Measurements from ENCODE around the gene NUP35. TPM values are rescaled to one million over a fixed set of nuclear protein-coding genes. Genes with fewer than 3 reads are reported as not detected.

NUP35 gene
- total RNA-seq (2021; ENCODE audit: unreplicated experiment) (28.9 TPM), Bru-seq, nascent RNA (percentile 91 among the genes with signal in this experiment), BruChase-seq, experiment 1, labeled RNA remaining after a 2-hour chase (percentile 80 among the genes with signal in this experiment), BruChase-seq, experiment 2, labeled RNA remaining after a 6-hour chase (percentile 75 among the genes with signal in this experiment)
- 8.0 TPM for polyA plus RNA-seq (2012; ENCODE audit: insufficient read length)
- long read RNA-seq, transcript NUP35-201 (9 exons, 1,633 nt), result major isoform, 43 of 55 reads
- long read RNA-seq, partial matches to known transcripts, result 1 of 55 reads
- long read RNA-seq, other reads (novel, unspliced or antisense), result 11 of 55 reads

GRCh38 chr2:183124222-183124956 lies at the start of gene NUP35:
Gene NUP35, plus strand, starts transcription at chr2:183124443. Its CDS starts 15 bp downstream, at chr2:183124458.
- in situ Hi-C loops (cut with HindIII; ENCODE audit: low pct_unique_long_range_greater_than_20kb, low sequenced_read_pairs) (no loop called here), intact Hi-C loops (cut with micrococcal nuclease; ENCODE audit: unreplicated experiment) (no loop called here)
- H3K4me1 ChIP-seq (ENCODE audit: control insufficient read depth, insufficient read depth, low read length), result peaks cover 11% of the 10 kb centered on the region; the same call in 1 of the 2 replicates
- peak; percentile 82 for DNase-seq (ENCODE audit: low read depth, low spot score)
- peak within 1 kb of the TSS; percentile 86 for H3K27ac ChIP-seq (ENCODE audit: low read length)
- POLR2A ChIA-PET, result no interaction called here
- TSS peak; percentile 88 for BruUV-seq (replicated peaks)
- CTCF ChIA-PET, result interaction anchor here (0.7 kb wide), 1 partner anchor 50 kb away, joined by 3 read pairs; no protein-coding TSS in a partner anchor
- peaks cover 11% of the 10 kb centered on the region for H3K36me3 ChIP-seq (ENCODE audit: control insufficient read depth, insufficient read depth, low read length)
- peak; percentile 97 for ATAC-seq
- peak within 1 kb of the TSS; percentile 89 to 92 for H3K4me3 ChIP-seq (ENCODE audit: low read depth in 2 of 2, low read length in 2 of 2)
- TF ChIP-seq REST (IDR thresholded peaks at IDR 0.05; ENCODE audit: insufficient read depth in 1 of 2, low read depth in 2 of 2, low read length in 1 of 2) (peak; percentile 16 to 43; a peak in 1 of 4 replicates), POLR2AphosphoS5 (IDR thresholded peaks at IDR 0.05; ENCODE audit: low read depth, low read length) (peak; percentile 92), SIN3A (IDR thresholded peaks at IDR 0.05; ENCODE audit: borderline replicate concordance, insufficient read depth, low read depth, low read length) (peak; percentile 64), TCF7L2 (IDR thresholded peaks at IDR 0.05; ENCODE audit: low read depth, low read length) (peak; percentile 53; the same call in 1 of the 2 replicates)
- TF ChIP-seq, protein P1, sequence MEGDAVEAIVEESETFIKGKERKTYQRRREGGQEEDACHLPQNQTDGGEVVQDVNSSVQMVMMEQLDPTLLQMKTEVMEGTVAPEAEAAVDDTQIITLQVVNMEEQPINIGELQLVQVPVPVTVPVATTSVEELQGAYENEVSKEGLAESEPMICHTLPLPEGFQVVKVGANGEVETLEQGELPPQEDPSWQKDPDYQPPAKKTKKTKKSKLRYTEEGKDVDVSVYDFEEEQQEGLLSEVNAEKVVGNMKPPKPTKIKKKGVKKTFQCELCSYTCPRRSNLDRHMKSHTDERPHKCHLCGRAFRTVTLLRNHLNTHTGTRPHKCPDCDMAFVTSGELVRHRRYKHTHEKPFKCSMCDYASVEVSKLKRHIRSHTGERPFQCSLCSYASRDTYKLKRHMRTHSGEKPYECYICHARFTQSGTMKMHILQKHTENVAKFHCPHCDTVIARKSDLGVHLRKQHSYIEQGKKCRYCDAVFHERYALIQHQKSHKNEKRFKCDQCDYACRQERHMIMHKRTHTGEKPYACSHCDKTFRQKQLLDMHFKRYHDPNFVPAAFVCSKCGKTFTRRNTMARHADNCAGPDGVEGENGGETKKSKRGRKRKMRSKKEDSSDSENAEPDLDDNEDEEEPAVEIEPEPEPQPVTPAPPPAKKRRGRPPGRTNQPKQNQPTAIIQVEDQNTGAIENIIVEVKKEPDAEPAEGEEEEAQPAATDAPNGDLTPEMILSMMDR (IDR thresholded peaks at IDR 0.05), result no peak
- H3K27me3 ChIP-seq (ENCODE audit: control insufficient read depth, insufficient read depth, low read length), result no peaks in the 10 kb centered on the region
- no peaks in the 10 kb centered on the region for H3K9me3 ChIP-seq (ENCODE audit: control insufficient read depth, insufficient read depth, low read depth, low read length)

GRCh38 chr2:183078163-183078463 lies 46.1 kb upstream of the NUP35 start:
- Histone ChIP-seq H3K4me3 (ENCODE audit: low read depth in 2 of 2, low read length in 2 of 2) (peak overlapping the region; percentile 95), H3K4me1 (ENCODE audit: control insufficient read depth, insufficient read depth, low read length) (peaks cover 5% of the 10 kb centered on the region; the same call in 1 of the 2 replicates), H3K27ac (ENCODE audit: low read length) (peak overlapping the region; percentile 92), H3K27me3 (ENCODE audit: control insufficient read depth, insufficient read depth, low read length) (no peaks in the 10 kb centered on the region; the same call in 1 of the 2 replicates), H3K36me3 (ENCODE audit: control insufficient read depth, insufficient read depth, low read length) (no peaks in the 10 kb centered on the region), H3K9me3 (ENCODE audit: control insufficient read depth, insufficient read depth, low read depth, low read length) (no peaks in the 10 kb centered on the region)
- DNase-seq (ENCODE audit: low read depth, low spot score) (no peak), ATAC-seq (no peak; the same call in 1 of the 2 replicates)
- intact Hi-C loops (cut with micrococcal nuclease; ENCODE audit: unreplicated experiment), result no loop called here
- no peak for TF ChIP-seq POLR2AphosphoS5 (IDR thresholded peaks at IDR 0.05; ENCODE audit: low read depth, low read length)
- TF ChIP-seq TCF7L2 (IDR thresholded peaks at IDR 0.05; ENCODE audit: low read depth, low read length), result peak; percentile 46; the same call in 1 of the 2 replicates
- in situ Hi-C loops (cut with HindIII; ENCODE audit: low pct_unique_long_range_greater_than_20kb, low sequenced_read_pairs), result no loop called here
- ChIA-PET CTCF (no interaction called here), POLR2A (no interaction called here)
- no TSS peak for BruUV-seq (replicated peaks)

Data from Panc1 (cell line).